Kidney epithelial cell (primary cell): ENCODE data around the gene C19orf53. TPM values are rescaled to one million over a fixed set of nuclear protein-coding genes. Genes with fewer than 3 reads are reported as not detected.

Experiments
- DNase-seq: peaks from one replicate; pipeline ENCODE4 v3.0.0-alpha.2; 2010; ENCODE audit warnings: low read depth
- H3K27me3 ChIP-seq: 2 replicates; pipeline ENCODE4 v1.6.0; 2011; ENCODE audit warnings: low read length; ENCODE audit not compliant: control insufficient read depth, insufficient read depth
- H3K36me3 ChIP-seq: 2 replicates; pipeline ENCODE4 v1.5.1; 2011; ENCODE audit warnings: low read length; ENCODE audit not compliant: control insufficient read depth, insufficient read depth
- H3K4me3 ChIP-seq: 2 replicates; pipeline ENCODE4 v1.5.1; 2011; ENCODE audit warnings: low read depth, mild to moderate bottlenecking, control low read depth, low read length
- total RNA-seq: library from RNA; depleted of rRNA; stranded (reverse); fragments of >200 nt; gene quantifications from 2 replicates; pipeline ENCODE4 v1.2.3, GENCODE V29; 2015
- TF ChIP-seq, protein P1 (sequence below): IDR thresholded peaks from 2 replicates; pipeline ENCODE4 v1.5.1; 2011; ENCODE audit warnings: mild to moderate bottlenecking, moderate library complexity, low read length, control low read depth, inconsistent platforms; ENCODE audit not compliant: insufficient read depth, poor library complexity, severe bottlenecking

C19orf53 gene
- total RNA-seq, 1 donor from 2014 or later: 203 TPM

DNA sequence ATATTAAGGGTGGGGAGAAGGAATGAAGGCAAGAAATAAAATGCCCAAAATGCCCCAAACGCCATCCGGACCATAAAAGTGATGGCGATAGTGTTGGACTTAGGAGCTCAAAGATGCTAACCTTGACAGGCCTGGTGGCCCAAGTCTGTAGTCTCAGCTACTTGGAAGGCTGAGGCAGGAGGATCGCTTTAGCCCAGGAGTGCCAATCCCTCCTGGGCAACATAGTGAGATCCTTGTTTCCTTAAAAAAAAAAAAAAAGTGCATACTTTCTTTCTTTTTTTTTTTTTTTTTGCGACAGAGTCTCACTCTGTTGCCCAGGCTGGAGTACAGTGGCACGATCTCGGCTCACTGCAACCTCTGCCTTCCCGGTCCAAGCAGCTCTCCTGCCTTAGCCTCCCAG lies 41.9 kb upstream of the C19orf53 start:
- Histone ChIP-seq H3K27me3 (no peaks in the 10 kb centered on the region), H3K4me3 (peak overlapping the region; percentile 55), H3K36me3 (no peaks in the 10 kb centered on the region)
- DNase-seq: no peak
- TF ChIP-seq, protein P1, sequence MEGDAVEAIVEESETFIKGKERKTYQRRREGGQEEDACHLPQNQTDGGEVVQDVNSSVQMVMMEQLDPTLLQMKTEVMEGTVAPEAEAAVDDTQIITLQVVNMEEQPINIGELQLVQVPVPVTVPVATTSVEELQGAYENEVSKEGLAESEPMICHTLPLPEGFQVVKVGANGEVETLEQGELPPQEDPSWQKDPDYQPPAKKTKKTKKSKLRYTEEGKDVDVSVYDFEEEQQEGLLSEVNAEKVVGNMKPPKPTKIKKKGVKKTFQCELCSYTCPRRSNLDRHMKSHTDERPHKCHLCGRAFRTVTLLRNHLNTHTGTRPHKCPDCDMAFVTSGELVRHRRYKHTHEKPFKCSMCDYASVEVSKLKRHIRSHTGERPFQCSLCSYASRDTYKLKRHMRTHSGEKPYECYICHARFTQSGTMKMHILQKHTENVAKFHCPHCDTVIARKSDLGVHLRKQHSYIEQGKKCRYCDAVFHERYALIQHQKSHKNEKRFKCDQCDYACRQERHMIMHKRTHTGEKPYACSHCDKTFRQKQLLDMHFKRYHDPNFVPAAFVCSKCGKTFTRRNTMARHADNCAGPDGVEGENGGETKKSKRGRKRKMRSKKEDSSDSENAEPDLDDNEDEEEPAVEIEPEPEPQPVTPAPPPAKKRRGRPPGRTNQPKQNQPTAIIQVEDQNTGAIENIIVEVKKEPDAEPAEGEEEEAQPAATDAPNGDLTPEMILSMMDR: no peak

DNA sequence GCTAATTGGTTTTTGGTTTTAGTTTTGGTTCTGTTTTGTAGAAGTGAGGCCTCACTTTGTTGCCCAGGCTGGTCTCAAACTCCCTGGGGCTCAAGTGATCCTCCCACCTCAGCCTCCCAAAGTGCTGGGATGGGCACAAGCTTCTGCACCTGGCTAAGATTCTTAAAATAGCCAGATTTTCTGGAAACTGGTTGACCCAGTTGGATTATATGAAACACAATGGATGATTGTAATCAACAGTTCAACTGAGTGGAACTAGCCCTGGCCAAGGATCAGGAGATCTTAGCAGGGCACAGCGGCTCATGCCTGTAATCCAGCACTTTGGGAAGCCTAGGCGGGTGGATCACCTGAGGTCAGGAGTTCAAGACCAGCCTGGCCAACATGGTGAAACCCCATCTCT lies 39.5 kb upstream of the C19orf53 start:
- DNase-seq: no peak
- no peak overlapping the region for H3K4me3 ChIP-seq
- H3K36me3 ChIP-seq: no peaks in the 10 kb centered on the region
- TF ChIP-seq, protein P1: no peak
- H3K27me3 ChIP-seq: no peaks in the 10 kb centered on the region

DNA sequence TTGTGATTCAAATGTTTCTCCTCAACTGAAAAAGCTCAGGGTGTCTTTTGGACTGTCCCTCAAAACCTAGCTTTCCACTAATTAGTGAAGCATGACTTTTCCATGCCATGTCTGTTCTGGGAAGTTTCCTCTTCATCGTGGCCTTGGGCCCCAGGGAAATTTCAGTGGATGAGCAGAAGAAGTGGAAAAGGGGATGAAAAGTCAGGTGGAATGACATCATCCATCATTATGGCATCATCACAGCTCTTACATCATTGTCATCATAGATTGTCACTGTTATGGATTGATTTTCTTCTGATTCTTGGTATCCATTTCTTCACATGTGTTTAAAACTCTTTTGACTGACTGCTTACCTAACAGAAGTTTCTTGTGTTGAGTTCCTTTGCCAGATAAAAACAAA lies 36.2 kb upstream of the C19orf53 start:
- Histone ChIP-seq H3K27me3 (no peaks in the 10 kb centered on the region), H3K4me3 (no peak overlapping the region), H3K36me3 (no peaks in the 10 kb centered on the region)
- no peak for DNase-seq
- TF ChIP-seq, protein P1: no peak

DNA sequence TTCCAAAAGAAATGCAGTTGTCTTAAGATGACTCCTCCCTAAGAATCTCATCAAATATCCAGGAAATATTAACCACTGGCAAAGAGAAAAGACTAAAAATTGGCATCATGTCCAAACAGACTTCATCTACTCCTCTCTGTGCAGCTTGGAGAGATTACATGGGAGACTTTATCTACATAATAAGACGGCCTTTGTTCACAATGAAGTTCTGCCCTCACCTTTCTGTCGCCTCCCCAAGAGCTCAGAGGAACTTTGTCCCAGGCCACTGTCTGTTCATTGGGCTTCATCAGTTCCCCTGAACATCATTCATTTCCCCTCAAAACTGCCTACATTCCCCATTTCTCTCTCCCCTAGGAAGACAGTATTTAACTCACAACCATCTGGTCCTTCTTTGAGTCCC lies 32.4 kb upstream of the C19orf53 start:
- TF ChIP-seq, protein P1: no peak
- DNase-seq: no peak
- Histone ChIP-seq H3K36me3 (no peaks in the 10 kb centered on the region), H3K27me3 (no peaks in the 10 kb centered on the region), H3K4me3 (no peak overlapping the region)

DNA sequence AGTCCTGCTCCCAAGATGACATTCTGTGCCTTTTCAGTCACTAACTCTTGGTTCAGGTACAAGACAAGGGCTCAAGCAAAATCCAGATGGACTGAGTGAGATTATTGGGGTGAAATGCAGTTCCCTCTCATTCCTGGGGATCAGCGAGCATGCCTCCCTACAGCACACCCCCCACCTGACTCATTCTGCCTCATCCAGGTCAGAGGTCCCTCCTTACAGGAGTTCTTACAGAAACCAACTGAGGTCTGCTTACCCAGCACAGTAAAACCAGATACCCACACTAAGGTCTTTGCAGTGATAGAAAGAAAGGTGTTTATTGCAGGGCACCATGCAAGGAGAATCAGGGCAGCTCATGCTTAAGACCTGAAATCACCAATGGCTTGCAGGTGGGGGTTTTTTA lies 31.5 kb upstream of the C19orf53 start:
- Histone ChIP-seq H3K4me3 (no peak overlapping the region), H3K27me3 (no peaks in the 10 kb centered on the region), H3K36me3 (no peaks in the 10 kb centered on the region)
- TF ChIP-seq, protein P1: no peak
- no peak for DNase-seq

DNA sequence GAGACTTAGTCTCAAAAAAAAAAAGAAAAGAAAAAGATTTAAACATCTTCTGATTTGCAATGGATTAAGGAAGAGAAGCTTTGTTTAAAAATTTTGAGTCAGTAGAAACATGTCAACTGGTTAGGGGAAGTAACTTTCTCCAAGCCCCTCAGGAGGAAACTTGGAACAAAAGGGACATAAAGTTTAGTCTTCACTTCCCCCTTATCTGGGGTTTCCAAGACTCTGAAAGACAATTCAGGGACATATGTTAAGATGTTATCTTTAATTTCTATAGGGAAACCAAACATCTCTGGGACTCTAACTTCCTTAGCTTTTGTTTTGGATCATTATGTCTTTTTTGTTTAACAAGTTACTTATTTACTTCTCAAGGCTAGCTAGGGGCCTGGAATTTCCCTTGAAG lies 30.1 kb upstream of the C19orf53 start:
- H3K27me3 ChIP-seq: no peaks in the 10 kb centered on the region
- TF ChIP-seq, protein P1: no peak
- no peaks in the 10 kb centered on the region for H3K36me3 ChIP-seq
- DNase-seq: no peak
- no peak overlapping the region for H3K4me3 ChIP-seq
